ENCODE data around the gene RBMXL3.
"Not testable (repeated sequence)": the region's sequence is repeated elsewhere in the genome, so short reads cannot be mapped to it uniquely, and the experiment has no call there.

- TF ChIP-seq, protein P1, sequence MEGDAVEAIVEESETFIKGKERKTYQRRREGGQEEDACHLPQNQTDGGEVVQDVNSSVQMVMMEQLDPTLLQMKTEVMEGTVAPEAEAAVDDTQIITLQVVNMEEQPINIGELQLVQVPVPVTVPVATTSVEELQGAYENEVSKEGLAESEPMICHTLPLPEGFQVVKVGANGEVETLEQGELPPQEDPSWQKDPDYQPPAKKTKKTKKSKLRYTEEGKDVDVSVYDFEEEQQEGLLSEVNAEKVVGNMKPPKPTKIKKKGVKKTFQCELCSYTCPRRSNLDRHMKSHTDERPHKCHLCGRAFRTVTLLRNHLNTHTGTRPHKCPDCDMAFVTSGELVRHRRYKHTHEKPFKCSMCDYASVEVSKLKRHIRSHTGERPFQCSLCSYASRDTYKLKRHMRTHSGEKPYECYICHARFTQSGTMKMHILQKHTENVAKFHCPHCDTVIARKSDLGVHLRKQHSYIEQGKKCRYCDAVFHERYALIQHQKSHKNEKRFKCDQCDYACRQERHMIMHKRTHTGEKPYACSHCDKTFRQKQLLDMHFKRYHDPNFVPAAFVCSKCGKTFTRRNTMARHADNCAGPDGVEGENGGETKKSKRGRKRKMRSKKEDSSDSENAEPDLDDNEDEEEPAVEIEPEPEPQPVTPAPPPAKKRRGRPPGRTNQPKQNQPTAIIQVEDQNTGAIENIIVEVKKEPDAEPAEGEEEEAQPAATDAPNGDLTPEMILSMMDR (IDR thresholded peaks at IDR 0.05), result not testable (repeated sequence)
- TF ChIP-seq EP300 (IDR thresholded peaks at IDR 0.05), result not testable (repeated sequence)
These were observed 20.3 kb downstream of the RBMXL3 start for GRCh38 chrX:115209547-115209946.

All from ovary (tissue), 3 donors.